ENCODE measurements around the gene TLE3.

The TLE3 gene

GRCh38 chr15:70001859-70002258, 95.9 kb downstream of the TLE3 start:
- DNase-seq (ENCODE audit: low read depth) = no peak

DNA sequence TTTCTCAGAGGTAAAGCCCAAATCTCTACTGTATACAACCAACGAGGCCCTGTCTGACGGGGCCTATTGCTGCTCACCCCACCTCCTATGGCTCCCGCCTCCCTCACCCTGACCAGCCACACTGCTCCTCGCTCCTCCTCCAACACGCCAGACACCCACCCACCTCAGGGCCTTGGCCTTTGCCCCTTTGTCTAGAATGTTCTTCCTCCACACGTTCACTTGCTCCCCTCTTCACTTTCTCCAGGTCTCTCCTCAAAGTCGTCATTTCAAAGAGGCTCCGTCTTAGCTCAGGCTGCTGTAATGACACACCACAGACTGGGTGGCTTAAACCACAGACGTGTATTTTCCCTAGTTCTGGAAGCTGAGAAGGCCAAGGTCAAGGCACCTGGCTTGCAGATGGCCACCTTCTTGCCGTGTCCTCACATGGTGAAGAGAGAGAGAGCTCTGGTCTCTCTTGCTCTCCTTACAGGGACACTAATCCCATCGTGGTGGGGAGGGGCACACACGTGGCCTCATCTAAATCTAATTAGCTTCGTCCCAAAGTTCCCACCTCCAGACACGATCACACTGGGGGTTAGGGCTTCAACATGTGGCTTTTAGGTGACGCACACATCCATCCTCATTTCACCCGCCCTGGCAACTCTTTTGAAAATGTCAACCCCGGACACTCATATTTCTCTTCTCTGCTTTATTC, 98.2 kb downstream of the TLE3 start:
- DNase-seq (ENCODE audit: low read depth) = no peak

GRCh38 chr15:69998541-69999391, 99.0 kb downstream of the TLE3 start:
- DNase-seq (ENCODE audit: low read depth) = no peak

DNA sequence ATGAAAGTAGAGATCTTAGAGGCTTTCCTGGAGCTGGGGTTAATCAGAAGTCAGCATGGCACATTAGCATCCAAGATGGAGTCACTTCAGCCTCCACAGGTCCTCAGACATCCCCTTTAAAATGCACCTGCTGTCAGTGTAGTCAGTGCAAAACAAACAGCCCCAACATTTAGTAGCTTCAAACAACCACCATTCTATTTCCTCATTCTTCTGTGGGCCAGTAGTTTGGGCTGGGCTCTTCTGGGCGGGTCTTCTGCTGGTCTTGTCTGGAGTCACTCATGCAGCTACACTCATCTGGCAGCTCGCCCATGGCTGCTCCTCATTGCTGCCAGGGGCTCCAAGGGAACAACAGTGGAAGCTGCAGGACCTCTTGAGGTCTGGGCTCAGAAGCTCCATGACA, 99.9 kb downstream of the TLE3 start:
- no peak for DNase-seq (ENCODE audit: low read depth)
